Measurements from ENCODE around the gene SELENON. TPM values are rescaled to one million over a fixed set of nuclear protein-coding genes. Genes with fewer than 3 reads are reported as not detected.

The SELENON gene
- total RNA-seq, 4 donors from 2014 or later = 21.9 to 39.3 (median 26.9) TPM

DNA sequence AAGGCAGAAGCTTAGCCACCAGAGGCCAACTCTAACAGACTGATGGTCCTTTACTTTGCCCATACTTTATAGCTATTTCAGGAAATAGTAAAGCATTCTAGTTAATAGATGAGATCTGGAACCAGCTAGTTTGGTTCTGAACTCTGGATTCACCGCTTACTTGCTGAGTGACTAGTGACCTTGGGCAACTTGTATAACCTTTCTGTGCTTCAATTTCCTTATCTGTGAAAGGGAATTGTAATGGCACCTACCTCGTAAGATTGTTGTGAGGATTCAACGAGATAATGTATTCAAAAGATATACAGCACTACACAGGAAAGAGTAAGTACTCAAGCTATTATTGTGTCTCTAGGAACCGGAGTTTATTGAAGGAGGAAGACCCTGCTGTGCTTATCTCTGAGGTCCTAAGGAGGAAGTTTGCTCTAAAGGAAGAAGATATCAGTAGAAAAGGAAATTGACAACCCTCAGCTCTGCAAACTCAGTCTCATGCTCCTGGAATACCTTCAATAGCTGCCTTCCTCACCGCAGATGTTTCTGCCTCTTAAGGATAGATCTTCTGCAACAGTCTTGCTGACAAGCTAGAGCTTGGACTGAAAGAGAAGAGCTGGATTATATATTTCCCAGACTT lies 31.7 kb downstream of the SELENON start:
- no peak overlapping the region for H3K4me3 ChIP-seq
- H3K27ac ChIP-seq = no peak overlapping the region
- WGBS = 69% methylated on average over 5 of the region's 5 CpGs
- H3K27me3 ChIP-seq = no peaks in the 10 kb centered on the region
- H3K36me3 ChIP-seq = peaks cover 76% of the 10 kb centered on the region
- H3K9me3 ChIP-seq = no peaks in the 10 kb centered on the region
- H3K4me1 ChIP-seq = peaks cover 6% of the 10 kb centered on the region
- no peak for DNase-seq (ENCODE audit: low spot score in 2 of 2)
- TF ChIP-seq, protein P1, sequence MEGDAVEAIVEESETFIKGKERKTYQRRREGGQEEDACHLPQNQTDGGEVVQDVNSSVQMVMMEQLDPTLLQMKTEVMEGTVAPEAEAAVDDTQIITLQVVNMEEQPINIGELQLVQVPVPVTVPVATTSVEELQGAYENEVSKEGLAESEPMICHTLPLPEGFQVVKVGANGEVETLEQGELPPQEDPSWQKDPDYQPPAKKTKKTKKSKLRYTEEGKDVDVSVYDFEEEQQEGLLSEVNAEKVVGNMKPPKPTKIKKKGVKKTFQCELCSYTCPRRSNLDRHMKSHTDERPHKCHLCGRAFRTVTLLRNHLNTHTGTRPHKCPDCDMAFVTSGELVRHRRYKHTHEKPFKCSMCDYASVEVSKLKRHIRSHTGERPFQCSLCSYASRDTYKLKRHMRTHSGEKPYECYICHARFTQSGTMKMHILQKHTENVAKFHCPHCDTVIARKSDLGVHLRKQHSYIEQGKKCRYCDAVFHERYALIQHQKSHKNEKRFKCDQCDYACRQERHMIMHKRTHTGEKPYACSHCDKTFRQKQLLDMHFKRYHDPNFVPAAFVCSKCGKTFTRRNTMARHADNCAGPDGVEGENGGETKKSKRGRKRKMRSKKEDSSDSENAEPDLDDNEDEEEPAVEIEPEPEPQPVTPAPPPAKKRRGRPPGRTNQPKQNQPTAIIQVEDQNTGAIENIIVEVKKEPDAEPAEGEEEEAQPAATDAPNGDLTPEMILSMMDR (IDR thresholded peaks at IDR 0.05) = no peak
- TF ChIP-seq EP300 (IDR thresholded peaks at IDR 0.05) (no peak), POLR2AphosphoS5 (IDR thresholded peaks at IDR 0.05) (no peak), POLR2A (IDR thresholded peaks at IDR 0.05) (no peak)

GRCh38 chr1:25832336-25833037 lies 32.5 kb downstream of the SELENON start:
- Histone ChIP-seq H3K27me3 (no peaks in the 10 kb centered on the region), H3K27ac (no peak overlapping the region), H3K4me3 (no peak overlapping the region), H3K4me1 (peaks cover 6% of the 10 kb centered on the region), H3K9me3 (no peaks in the 10 kb centered on the region), H3K36me3 (peaks cover 68% of the 10 kb centered on the region)
- TF ChIP-seq EP300 (IDR thresholded peaks at IDR 0.05) = no peak
- TF ChIP-seq, protein P1 (IDR thresholded peaks at IDR 0.05) = no peak
- no peak for TF ChIP-seq POLR2A (IDR thresholded peaks at IDR 0.05)
- no peak for TF ChIP-seq POLR2AphosphoS5 (IDR thresholded peaks at IDR 0.05)
- no peak for DNase-seq (ENCODE audit: low spot score in 2 of 2)
- WGBS = 77% methylated on average over 6 of the region's 6 CpGs

GRCh38 chr1:25833158-25833557 lies 33.2 kb downstream of the SELENON start:
- Histone ChIP-seq H3K4me1 (peaks cover 6% of the 10 kb centered on the region), H3K27me3 (no peaks in the 10 kb centered on the region), H3K4me3 (no peak overlapping the region), H3K27ac (no peak overlapping the region), H3K9me3 (no peaks in the 10 kb centered on the region), H3K36me3 (peaks cover 61% of the 10 kb centered on the region)
- TF ChIP-seq POLR2AphosphoS5 (IDR thresholded peaks at IDR 0.05) = no peak
- TF ChIP-seq EP300 (IDR thresholded peaks at IDR 0.05) = no peak
- TF ChIP-seq, protein P1 (IDR thresholded peaks at IDR 0.05) = no peak
- TF ChIP-seq POLR2A (IDR thresholded peaks at IDR 0.05) = no peak
- no peak for DNase-seq (ENCODE audit: low spot score in 2 of 2)
- WGBS = over 99% methylated on average over 5 of the region's 5 CpGs

- Histone ChIP-seq H3K27ac (no peak overlapping the region), H3K36me3 (peaks cover 44% of the 10 kb centered on the region), H3K27me3 (no peaks in the 10 kb centered on the region), H3K4me3 (no peak overlapping the region), H3K9me3 (no peaks in the 10 kb centered on the region), H3K4me1 (peaks cover 6% of the 10 kb centered on the region)
- 64% methylated on average over 3 of the region's 3 CpGs for WGBS
- no peak for TF ChIP-seq POLR2AphosphoS5 (IDR thresholded peaks at IDR 0.05)
- no peak for DNase-seq (ENCODE audit: low spot score in 2 of 2)
Measured at GRCh38 chr1:25834894-25835293, 34.9 kb downstream of the SELENON start.

- 79% methylated on average over 3 of the region's 3 CpGs for WGBS
- H3K27ac ChIP-seq = no peak overlapping the region
- no peaks in the 10 kb centered on the region for H3K9me3 ChIP-seq
- H3K27me3 ChIP-seq = no peaks in the 10 kb centered on the region
- no peak for TF ChIP-seq POLR2AphosphoS5 (IDR thresholded peaks at IDR 0.05)
- TF ChIP-seq POLR2A (IDR thresholded peaks at IDR 0.05) = no peak
- TF ChIP-seq, protein P1 (IDR thresholded peaks at IDR 0.05) = no peak
- TF ChIP-seq EP300 (IDR thresholded peaks at IDR 0.05) = no peak
- DNase-seq (ENCODE audit: low spot score in 2 of 2) = no peak
- H3K36me3 ChIP-seq = peaks cover 26% of the 10 kb centered on the region
- H3K4me3 ChIP-seq = no peak overlapping the region
- peaks cover 6% of the 10 kb centered on the region for H3K4me1 ChIP-seq
Measured at GRCh38 chr1:25836695-25837094, 36.7 kb downstream of the SELENON start.

Measured in suprapubic skin (tissue), 4 donors.